ENCODE measurements around the gene SPEF1.

SPEF1 gene

DNA sequence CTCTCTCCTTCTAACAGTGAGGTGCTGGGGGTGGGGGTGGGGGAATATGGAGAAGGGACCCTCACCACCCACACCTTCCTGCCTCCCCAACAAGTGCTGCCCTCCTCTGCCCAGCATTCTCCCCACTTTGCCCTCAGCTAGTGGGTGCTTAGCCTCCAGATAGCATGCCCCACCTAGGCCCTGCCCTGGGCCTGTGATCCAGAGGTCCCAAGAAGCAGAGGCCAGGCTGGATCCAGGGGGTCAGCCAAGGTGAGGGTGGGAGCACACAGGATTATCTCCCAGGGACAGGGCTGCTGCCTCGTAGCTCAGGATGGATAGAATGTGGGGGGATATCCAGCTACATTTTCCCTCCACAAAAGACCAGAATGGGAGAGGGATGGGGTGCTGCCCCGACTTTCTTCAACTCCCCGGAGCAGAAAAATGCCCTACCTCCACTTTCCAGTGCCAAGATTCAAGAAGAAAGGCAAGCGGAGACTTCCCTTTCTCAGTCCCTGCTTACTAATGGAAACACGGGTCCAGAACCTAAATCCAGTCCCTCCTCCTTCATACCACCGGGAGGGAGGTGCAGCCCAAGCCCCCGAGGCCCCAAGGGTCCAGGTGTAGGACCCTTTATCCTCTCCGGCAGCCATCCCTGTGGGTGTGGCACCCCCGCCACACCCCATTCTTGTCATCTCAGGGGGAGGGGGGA, 14.7 kb downstream of the SPEF1 start:
- DNase-seq (ENCODE audit: low spot score) = no peak

DNA sequence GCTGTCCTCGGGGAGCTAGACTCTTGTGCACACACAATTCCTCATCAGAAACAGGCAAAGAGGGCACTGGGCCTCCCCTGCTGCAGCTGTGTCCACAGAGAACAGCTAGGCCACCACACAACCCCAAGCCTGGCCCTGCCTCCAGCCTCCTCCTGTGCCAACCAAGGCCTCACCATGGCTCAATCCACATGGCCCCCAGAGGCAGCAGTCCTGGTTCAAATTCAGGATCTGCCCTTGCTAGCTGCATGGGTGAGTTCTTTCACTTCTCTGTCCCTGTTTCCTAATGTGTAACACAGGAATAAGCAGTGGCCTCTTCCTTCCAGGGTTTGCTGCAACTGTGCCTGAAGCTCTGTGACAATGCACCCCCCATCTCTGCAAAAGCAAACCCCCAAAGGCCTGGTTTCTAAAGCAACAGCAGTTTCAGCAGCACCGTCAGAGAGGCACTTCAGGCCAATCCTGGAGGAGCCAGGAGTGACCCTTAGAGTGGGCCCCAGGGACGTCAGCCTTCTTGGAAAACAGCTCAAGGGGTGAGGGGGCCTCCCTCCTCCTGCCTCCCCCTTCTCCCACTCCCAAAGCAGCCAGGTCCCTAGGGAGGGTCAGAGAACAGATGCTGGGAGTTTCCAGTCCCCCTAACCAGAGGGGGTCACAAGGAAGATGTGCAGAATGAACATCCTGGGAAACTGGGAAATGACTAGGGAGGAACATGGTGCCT, 15.9 kb downstream of the SPEF1 start:
- DNase-seq (ENCODE audit: low spot score) = no peak

DNA sequence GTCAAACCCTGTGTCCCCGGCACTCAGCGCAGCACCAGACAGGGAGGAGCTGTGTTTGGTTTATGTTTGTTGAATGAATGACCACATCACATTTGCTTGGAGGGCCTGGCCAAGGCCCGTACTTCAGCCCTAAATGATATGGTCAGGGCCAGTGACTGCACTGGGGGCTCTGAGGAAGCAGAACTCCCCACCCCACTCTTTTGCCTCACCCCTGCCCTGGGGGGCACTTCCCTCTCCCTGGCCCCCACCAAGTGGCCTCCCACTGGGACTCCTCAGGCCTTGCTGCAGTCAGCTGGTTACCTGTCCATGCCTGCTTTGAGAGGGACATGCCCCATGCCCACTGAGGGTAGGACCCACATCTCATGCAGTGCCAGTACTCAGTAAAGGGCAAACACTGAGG, 16.6 kb downstream of the SPEF1 start:
- DNase-seq (ENCODE audit: low spot score) = no peak

DNA sequence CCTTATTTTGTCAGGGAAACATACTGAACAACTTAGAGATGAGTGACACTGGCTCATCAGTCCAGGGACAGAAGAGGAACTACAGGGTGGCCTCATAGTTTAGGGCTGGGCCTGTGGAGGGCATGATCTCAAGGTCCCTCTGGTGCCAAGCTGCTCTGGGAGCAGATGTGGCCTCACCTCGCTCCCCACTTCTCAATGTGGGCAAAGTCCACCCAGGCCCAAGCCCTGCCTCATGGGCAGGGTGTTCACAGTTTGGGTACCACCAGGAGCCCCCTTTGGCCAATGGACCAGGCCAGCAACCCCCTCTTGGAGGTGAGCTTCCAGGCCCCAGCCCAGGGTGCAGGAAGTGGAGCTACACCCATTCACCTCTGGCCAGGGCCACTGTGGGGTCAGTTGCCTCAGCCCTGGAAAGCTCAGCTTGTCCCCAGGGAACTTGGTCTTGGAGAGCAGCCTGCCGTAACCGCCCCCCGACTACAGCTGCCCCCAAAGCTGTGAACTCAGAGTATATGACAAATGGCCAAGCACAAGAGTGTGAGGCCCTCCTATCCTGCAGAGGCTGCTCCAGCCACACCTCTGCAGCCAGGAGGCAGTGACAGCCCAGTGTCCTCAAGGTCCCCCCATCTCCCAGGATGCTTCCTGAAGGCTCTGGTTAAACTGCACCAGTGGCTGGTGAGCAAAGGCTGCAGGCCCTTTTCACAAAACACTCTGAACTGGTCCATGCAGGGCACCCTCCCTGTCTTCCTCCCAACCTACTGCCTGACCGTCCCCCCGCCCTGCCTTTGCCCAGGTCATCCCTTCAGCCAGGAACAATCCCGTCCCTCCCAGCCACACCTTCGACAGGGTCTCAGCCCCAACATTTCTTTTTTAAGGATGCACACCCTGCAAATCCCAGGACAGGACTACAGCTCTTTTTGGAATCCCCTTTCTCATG, 17.3 kb downstream of the SPEF1 start:
- DNase-seq (ENCODE audit: low spot score) = no peak

DNA sequence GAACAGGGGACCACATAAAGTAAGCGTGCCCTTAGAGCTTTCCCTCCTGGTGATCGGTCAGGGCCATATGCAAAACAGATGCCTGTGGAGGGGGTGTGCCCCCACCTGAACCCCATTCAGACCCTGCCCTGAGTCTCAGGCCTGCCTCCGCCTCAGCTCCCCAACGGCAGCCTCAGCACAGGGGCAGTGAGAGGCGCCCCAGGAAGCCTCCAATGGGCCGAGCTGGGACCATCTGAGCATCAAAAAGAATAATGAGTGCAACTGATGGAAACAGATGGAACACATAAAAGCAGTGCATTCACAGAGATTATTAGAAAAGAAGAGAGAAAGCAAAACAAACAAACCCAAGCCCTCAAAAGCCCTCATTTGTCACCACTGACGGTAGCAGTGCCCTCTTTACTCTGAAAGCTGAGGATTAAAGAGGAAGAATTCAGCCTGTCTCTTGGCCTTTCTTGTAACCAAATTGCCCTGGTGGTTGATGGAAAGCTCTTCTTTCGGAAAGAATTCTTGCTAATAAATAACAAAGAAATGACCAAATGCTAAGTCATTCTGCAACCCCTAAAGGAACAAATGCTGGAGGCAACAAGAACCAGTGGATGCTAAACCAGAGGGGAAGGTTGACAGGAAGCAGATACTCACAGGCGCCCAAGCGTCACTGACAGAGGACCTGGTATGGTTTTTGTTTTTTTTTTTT, 20.4 kb downstream of the SPEF1 start:
- DNase-seq (ENCODE audit: low spot score) = no peak

DNA sequence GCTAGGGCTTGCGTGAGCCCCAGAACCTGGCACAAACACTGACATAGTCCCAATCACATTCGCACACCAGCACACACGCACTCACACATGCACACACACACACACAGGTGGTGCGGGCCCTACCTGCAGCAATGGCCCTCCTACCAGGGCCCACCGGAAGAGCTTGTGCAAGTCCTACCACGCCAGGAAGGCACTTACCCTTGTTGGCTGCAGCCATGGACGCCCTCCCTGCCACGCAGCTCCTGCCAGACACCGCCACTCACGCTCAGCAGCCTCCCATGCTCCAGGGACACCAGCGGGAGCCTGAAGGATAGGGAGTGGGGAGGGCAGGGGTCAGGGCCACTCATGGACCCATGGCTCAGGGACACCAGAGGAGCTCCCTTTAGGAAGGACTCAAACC, 21.4 kb downstream of the SPEF1 start:
- DNase-seq (ENCODE audit: low spot score) = no peak

DNA sequence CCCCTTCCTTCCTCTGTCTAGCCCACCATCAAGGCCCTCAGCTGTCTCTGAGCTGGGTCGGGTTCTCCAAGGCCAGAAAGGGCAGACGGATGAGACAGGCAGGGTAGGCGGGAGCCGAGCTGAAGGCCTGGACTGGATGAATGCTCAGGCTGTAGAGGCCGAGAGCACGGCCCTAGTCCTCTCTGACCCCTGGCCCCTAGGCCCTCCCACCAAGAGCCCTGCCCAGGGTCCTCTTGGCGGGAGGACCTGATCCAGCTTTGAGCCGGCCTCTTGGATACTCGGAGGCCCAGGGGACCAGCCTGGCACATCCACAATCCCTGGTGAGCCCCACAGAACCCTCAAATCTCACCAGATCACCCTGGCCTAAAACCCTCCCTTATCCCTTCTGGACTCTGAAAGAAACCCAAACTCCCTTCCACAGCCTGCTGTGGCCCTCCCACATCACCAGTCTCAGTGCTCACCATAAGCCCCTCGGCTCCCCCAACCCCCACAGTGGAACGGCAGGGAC, 21.9 kb downstream of the SPEF1 start:
- DNase-seq (ENCODE audit: low spot score) = no peak

DNA sequence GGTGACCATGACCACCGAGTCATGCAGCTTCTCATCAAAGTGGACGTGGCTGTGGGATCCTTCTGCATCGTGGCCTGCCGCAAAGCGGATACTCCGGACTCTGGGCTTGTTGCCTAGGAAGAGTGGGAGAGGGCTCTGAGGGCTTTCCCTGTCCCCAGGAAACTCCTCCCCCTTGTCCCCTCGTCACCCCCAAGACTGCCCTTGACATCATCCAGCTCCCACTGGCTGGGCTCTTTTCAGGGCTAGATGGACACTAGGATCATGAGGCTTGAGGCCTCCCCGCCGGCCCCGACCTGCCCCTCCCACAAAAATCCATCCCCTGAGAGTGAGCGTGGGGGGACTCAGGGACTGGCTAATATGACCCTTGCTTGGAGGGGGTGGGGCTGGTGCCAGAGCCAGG, 22.7 kb downstream of the SPEF1 start:
- no peak for DNase-seq (ENCODE audit: low spot score)

DNA sequence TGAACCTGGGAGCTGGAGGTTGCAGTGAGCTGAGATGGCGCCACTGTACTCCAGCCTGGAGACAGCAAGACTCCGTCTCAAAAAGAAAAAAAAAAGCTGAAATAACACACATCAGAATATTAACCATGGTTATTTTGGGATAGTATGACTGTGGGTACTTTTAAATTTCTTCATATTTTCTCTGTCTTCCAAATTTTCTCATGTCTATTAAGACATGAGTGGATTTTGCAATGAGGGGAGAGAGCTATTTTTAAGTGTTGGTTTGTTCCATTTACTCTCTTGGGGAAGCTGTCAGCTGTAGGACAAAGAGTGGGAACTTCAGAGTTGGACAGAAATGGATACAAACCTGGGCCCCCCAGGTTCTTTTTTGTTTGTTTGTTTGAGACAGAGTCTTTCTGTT, 24.0 kb downstream of the SPEF1 start:
- DNase-seq (ENCODE audit: low spot score) = no peak

DNA sequence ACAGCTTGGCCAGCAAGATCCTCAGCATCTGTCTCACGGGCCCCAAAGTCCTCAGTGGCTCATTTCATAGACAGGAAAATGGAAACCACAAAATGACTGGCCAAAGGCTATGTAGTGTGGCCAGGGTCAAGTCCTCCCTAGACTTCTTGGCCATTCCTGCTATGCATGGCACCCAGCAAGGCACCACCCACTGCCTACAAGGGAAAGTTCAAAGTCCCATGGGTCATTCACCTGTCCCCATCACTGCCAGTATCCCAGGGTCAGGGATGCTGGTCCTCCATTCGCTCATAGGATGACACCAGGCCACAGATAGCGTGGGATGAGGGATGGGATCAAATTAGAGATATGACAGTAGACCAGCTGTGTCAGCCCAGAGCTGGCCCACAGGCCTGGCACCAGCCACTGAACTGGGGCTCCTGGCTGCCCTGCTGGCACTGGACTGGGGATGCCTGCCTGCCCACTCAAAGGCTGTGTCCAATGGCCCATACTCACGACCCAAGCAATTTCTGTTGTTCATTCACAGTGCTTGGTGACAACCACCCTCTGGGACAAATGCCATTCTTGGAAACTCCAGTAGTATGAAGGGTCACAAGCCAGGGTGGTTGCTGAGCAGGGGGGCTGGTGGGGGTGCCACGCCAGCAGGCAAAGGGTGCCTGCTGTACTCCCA, 25.3 kb downstream of the SPEF1 start:
- no peak for DNase-seq (ENCODE audit: low spot score)

DNA sequence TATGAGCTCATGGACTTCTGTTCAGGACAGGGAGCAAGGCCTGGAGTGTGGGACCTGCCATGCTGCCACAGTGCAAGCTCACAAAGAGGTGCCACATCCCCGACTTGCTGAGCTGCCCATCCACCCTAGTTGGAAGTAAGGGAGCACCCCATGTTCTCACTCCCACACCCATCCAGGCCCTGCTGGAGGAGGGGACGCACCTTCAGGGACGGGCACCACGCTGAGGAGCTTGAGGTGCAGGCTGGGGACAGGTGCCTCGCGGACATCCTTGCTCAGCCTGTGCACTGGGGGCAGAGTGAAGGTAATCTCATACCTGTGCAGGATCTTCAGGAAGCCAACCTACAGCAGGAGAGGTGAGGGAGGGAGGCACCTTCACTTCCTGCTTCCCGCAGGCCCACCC, 26.0 kb downstream of the SPEF1 start:
- DNase-seq (ENCODE audit: low spot score) = no peak

DNA sequence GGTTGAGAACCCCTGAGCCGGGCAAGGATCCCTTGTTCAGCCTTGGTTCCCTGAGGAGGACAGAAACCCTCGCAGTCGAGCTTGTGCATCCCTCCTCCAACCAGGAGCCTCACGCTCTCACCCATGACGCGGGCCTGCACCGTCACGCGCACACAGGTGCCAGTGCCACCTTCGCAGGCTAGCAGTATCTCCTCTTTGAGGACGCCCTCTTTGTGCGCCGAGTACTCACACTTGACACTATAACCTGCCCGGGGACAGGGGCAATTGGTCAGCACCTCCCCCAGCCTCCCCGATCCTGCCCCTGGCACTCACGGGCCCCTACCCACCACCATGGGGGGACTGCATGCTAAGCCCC, 27.0 kb downstream of the SPEF1 start:
- DNase-seq (ENCODE audit: low spot score) = no peak

DNA sequence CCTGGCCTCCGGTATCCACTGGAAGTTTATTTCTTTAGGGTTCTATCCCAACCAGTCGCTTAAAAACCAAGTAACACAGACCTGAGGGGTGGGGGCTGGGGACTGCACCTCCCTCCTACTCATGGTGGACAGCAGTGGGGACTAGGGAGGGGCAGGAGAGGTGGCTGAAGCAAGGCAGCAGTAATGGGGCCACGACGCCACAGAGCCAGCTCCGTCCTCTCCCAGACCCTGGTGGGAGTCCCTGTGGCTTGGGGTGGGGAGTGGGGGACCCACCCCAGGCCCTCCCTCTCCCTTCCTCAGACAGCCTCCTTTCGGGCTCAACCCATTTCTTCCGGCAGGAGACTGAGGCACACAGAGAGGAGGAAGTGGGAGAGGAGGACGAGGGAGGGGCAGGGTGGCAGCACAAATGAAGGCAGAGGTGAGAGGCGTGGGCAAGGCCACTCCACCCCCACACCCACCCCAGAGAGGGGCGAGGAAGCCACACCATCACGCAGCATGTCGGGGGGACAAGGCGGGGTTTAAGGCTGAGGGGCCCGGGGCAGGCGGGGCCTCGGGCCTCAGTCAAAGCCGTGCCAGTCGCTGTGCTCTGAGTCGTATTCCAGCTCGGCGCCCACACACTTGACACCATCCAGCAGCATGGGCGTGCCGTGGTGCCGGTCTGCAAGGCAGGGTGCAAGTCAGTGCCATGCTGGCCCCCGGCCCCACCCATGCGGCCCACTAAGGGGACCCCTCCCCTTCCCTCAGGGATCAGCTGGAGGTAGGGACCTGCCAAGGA, 27.6 kb downstream of the SPEF1 start:
- no peak for DNase-seq (ENCODE audit: low spot score)

DNA sequence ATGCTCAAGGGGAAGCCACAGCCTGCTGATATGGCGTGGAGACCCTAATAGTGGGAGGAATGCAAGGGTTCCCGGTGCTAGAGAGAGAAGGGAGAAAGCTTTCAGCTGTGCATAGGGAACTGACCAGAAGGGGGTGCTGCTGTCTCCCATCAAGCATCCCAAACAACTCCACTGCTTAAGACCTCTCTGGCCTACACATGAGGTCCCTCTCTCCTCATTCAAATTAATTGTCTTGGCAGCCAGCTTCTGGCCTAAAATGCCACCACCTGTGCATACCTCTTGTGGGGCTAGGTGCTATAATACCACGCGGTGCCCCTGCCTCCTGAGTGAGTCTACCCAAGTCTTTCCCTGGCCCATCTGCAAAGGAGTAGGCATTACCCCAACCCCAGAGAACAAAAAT, 28.1 kb downstream of the SPEF1 start:
- DNase-seq (ENCODE audit: low spot score) = peak; percentile 87

DNA sequence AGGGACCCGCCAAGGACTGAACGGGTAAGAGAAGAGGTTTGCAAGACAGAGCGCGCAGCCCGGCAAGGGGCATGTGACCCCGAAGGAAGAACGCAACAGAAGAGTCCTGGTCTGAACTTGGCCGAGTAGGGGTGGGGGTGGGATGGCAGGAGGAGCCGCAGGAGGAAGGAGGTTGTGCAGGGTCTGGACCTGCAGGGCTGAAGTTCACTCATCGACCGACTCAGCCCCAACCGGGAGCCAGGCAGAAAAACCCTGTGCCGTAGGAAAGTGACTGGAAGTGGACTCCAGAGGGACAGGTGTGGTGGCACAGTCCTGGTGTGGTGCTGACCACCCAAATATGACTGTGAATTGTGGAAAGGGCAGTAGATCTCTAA, 28.9 kb downstream of the SPEF1 start:
- no peak for DNase-seq (ENCODE audit: low spot score)

DNA sequence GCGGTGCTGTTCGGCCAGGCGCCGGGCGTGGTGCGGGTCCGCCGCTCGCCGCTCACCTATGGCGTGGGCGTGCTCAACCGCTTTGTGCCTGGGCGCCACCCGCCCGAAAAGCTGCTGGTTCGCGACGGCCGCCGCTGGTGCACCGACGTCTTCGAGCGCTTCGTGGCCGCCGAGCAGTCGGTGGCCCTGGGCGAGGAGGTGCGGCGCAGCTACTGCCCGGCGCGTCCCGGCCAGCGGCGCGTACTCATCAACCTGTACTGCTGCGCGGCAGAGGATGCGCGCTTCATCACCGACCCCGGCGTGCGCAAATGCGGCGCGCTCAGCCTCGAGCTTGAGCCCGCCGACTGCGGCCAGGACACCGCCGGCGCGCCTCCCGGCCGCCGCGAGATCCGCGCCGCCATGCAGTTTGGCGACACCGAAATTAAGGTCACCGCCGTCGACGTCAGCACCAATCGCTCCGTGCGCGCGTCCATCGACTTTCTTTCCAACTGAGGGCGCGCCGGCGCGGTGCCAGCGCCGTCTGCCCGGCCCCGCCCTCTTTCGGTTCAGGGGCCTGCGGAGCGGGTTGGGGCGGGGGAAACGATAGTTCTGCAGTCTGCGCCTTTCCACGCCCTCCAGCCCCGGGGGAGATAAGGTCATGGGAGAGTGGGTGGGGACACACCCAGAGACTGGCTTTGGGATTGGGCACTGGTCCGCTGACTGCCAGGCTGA, 29.4 kb downstream of the SPEF1 start:
- DNase-seq (ENCODE audit: low spot score) = no peak

DNA sequence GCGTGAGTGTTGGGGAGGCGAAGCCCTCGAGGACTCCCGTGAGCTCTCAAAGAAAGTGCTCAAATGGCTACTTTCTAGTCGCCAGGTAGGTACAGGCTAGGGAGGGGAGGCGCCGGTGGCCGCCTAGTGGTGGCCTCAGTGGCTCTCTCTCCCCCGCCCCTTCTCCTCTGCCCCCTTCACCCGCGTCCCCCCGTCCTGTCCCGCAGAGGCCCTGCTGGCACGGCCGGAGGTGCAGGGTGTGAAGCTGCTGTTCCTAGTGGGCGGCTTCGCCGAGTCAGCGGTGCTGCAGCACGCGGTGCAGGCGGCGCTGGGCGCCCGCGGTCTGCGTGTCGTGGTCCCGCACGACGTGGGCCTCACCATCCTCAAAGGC, 30.0 kb downstream of the SPEF1 start:
- DNase-seq (ENCODE audit: low spot score) = no peak

DNA sequence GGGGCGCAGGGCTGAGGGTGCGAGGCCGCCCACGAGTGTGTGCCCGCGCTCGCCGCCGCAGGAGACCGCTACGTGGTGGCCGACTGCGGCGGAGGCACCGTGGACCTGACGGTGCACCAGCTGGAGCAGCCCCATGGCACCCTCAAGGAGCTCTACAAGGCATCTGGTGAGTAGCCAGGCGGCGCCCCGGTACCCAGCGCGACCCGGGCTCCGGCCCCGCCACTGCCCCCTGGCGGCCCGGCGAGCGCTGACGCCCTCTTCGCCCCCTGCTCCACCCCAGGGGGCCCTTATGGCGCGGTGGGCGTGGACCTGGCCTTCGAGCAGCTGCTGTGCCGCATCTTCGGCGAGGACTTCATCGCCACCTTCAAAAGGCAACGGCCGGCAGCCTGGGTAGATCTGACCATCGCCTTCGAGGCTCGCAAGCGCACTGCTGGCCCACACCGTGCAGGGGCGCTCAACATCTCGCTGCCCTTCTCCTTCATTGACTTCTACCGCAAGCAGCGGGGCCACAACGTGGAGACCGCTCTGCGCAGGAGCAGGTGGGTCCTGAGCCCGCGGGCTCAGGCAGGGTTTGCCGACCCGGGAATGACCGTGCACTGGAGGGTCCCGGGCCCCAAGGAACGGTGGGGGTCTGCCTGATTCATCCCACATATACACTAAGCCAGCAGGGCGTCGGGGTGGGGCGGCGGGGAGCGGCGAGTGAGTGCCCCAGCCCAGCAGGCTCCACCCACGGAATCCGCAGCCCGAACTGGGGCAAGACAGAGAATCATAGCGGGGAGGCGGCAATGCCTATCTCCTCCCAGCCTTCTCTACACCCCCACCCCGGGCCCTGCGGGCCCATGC, 31.3 kb downstream of the SPEF1 start:
- no peak for DNase-seq (ENCODE audit: low spot score)

DNA sequence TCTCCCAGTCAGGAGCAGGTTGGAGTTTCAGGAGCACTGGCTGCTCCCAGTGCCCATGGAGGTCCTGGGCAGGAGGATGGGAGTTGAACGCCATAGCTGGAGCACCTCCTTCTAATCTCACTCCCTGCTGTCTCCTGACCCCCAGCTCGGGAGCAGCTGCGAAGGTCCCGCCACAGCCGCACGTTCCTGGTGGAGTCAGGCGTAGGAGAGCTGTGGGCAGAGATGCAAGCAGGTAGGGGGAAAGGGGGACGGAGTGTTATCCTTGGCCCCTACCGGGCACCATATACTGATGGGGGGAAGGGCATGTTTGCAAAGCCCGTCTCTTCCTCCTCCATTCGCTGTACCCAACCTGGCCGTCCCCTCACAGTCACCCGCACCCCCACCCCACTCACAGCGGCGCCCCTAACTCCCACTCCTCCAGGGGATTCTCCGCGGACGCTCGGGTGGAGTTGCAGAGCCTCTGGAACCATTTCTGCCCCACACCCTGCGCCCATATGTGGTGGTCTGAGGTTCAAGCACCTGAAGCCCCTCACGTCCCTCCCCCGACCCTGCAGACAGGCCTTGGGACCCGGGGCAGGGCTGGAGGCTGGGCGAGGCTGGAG, 32.1 kb downstream of the SPEF1 start:
- no peak for DNase-seq (ENCODE audit: low spot score)
